ENCODE data around the gene SLC29A1.

Gene SLC29A1

DNA sequence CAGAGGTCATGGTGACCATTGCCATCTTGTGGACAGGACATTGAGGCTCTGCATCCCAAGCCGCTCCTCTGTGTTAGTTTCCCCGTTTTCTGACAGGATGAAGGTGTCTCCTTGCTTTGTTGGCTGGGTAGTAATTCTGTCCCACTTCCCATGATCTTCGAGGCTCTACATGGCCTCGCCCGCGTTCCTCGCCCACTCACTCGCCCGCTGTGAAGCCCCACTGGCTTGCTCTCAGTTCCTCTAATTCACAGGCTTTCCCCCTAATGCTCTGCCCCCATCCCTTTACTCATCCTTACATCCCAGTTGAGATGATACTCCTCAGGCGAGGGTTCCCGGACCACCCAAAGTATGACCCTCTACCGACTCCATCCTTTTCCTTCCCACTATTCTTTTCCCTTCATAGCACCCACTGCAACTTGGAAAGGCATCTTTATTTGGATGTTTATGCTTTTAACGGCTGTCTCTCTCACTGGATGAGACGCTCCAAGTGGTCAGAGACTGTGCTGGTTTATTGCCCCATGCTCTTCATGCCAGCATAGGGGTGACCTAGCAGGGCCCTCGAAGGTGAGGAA is 34.4 kb downstream of the SLC29A1 start:
- H3K4me3 ChIP-seq (ENCODE audit: extremely low read depth, insufficient read depth, low read length, poor library complexity, severe bottlenecking): peak overlapping the region; percentile 29
- peaks cover 56% of the 10 kb centered on the region for H3K36me3 ChIP-seq (ENCODE audit: control insufficient read depth, insufficient read depth, low read length)
- no peaks in the 10 kb centered on the region for H3K9me3 ChIP-seq (ENCODE audit: control insufficient read depth, low read length)
- H3K27ac ChIP-seq (ENCODE audit: low read depth, low read length, severe bottlenecking): peak overlapping the region; percentile 64
- H3K4me1 ChIP-seq (ENCODE audit: control insufficient read depth, insufficient read depth, low read length, poor library complexity, severe bottlenecking): peaks cover 16% of the 10 kb centered on the region
- 46 to 51% methylated on average over 8 to 14 of the region's 15 CpGs for WGBS, 2 experiments (ENCODE audit: insufficient coverage in 2 of 2)

DNA sequence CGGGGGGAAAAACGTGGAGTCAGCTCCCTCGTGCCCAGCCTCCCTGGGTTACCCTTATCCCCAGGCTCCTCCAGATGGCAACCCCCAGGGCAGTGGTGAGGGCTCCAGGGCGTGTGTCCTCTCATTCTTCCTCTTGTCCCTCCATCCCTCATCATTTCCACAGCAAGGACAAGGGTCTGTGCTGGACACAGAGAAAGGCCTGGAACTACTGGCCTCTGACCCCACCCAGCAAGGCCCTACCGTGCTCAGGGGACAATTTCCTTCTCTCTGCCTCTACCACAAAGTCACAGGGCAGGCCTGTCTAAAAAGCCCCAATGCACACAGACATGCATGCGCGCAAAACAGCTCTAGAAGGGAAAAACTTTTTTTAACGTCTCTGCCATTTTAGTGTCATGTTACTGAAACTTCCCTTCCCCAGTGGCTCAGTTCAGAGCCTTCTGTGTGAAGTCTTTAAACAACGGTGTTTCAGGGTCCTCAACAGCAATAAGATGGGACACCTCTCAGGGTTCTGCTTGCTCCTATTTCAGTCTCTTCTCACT is 35.0 kb downstream of the SLC29A1 start:
- no peak overlapping the region for H3K4me3 ChIP-seq (ENCODE audit: extremely low read depth, insufficient read depth, low read length, poor library complexity, severe bottlenecking)
- WGBS, 2 experiments (ENCODE audit: insufficient coverage in 2 of 2): 83 to 88% methylated on average over 9 of the region's 9 CpGs
- peaks cover 22% of the 10 kb centered on the region for H3K4me1 ChIP-seq (ENCODE audit: control insufficient read depth, insufficient read depth, low read length, poor library complexity, severe bottlenecking)
- H3K27ac ChIP-seq (ENCODE audit: low read depth, low read length, severe bottlenecking): no peak overlapping the region
- peaks cover 51% of the 10 kb centered on the region for H3K36me3 ChIP-seq (ENCODE audit: control insufficient read depth, insufficient read depth, low read length)
- H3K9me3 ChIP-seq (ENCODE audit: control insufficient read depth, low read length): no peaks in the 10 kb centered on the region

DNA sequence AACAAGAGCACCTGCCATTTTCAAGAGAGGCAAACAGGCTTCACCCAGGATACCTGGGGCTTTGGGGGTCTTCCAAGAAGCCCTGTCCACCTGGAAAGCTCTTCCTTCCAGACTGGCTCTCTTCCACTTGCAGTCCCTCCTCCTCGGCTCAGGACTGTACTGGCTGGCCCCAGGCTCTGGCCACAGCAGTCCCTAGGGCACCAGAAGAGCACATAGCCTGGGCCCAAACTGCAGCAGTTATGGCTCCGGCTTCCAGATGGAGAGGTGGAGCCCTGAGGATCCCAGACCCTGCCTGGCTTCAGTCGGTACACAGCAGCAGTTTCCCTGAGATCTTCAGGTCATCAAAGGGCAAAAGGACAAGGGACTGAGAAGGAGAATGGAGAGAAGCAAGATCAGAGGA is 35.5 kb downstream of the SLC29A1 start:
- WGBS, 2 experiments (ENCODE audit: insufficient coverage in 2 of 2): 94 to 96% methylated on average over 3 of the region's 3 CpGs
- H3K4me3 ChIP-seq (ENCODE audit: extremely low read depth, insufficient read depth, low read length, poor library complexity, severe bottlenecking): no peak overlapping the region
- no peak overlapping the region for H3K27ac ChIP-seq (ENCODE audit: low read depth, low read length, severe bottlenecking)
- peaks cover 46% of the 10 kb centered on the region for H3K36me3 ChIP-seq (ENCODE audit: control insufficient read depth, insufficient read depth, low read length)
- H3K9me3 ChIP-seq (ENCODE audit: control insufficient read depth, low read length): no peaks in the 10 kb centered on the region
- peaks cover 26% of the 10 kb centered on the region for H3K4me1 ChIP-seq (ENCODE audit: control insufficient read depth, insufficient read depth, low read length, poor library complexity, severe bottlenecking)

DNA sequence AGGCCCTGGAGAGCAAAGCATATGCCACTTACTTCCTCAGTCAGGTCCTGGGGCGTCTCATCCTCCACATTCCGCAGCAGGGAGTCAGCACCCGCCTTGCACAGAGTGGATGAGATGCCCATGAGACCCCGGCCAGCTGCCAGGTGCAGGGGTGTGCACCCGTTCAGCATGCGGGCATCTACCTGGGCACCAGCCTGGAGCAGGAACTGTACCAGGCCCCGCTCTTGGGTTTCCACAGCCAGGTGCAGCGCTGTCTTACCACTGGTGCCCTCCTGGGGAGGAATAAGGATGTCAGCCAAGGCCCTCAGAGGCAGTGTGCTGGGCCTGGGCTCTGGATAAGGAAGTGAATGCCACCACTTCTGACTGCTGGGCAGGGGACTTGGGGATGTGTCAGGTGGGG is 36.6 kb downstream of the SLC29A1 start:
- Histone ChIP-seq H3K27ac (ENCODE audit: low read depth, low read length, severe bottlenecking) (no peak overlapping the region), H3K4me3 (ENCODE audit: extremely low read depth, insufficient read depth, low read length, poor library complexity, severe bottlenecking) (no peak overlapping the region), H3K36me3 (ENCODE audit: control insufficient read depth, insufficient read depth, low read length) (peaks cover 35% of the 10 kb centered on the region), H3K9me3 (ENCODE audit: control insufficient read depth, low read length) (no peaks in the 10 kb centered on the region), H3K4me1 (ENCODE audit: control insufficient read depth, insufficient read depth, low read length, poor library complexity, severe bottlenecking) (peaks cover 33% of the 10 kb centered on the region)
- 92 to 98% methylated on average over 8 of the region's 8 CpGs for WGBS, 2 experiments (ENCODE audit: insufficient coverage in 2 of 2)

DNA sequence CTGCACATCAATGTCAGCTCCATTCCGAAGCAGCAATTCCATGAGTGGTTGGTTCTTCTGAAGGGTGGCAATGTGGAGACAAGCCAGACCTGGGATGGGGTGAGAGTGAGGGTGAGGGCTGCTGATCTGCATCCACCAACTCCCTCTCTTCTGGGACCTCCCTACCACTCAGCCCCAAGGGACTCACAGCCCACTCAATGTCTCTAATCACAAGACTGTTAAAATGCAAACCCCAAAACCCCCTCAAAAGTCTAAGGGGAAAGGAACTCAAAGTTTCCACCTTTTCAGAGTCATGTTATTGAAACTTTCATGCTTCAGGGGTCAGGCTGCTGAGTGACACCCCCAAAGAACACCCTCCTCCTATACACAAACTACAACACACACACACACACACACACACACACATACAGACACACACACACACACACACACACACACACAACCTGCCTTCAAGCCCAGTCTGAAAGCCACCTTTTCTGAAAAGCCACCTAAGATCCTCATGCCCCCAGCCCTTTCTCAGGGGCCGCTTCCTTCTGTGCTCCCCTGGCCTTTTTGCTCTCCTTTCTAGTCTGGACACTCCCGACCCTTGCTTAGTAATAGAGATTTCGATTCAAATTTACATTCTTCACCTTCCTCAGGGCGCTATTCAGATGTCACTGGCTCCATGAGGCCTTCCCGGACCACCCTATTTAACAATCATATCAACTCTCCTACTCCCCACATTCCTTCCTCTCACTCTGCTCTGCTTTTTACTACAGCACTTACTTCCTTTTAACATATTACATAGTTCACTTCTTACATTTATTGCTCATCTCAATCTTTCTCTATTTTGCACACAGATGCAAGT is 37.3 kb downstream of the SLC29A1 start:
- WGBS, 2 experiments (ENCODE audit: insufficient coverage in 2 of 2): 97 to 98% methylated on average over 4 to 5 of the region's 6 CpGs
- Histone ChIP-seq H3K9me3 (ENCODE audit: control insufficient read depth, low read length) (no peaks in the 10 kb centered on the region), H3K4me3 (ENCODE audit: extremely low read depth, insufficient read depth, low read length, poor library complexity, severe bottlenecking) (no peak overlapping the region), H3K4me1 (ENCODE audit: control insufficient read depth, insufficient read depth, low read length, poor library complexity, severe bottlenecking) (peaks cover 31% of the 10 kb centered on the region), H3K36me3 (ENCODE audit: control insufficient read depth, insufficient read depth, low read length) (peaks cover 28% of the 10 kb centered on the region), H3K27ac (ENCODE audit: low read depth, low read length, severe bottlenecking) (no peak overlapping the region)

DNA sequence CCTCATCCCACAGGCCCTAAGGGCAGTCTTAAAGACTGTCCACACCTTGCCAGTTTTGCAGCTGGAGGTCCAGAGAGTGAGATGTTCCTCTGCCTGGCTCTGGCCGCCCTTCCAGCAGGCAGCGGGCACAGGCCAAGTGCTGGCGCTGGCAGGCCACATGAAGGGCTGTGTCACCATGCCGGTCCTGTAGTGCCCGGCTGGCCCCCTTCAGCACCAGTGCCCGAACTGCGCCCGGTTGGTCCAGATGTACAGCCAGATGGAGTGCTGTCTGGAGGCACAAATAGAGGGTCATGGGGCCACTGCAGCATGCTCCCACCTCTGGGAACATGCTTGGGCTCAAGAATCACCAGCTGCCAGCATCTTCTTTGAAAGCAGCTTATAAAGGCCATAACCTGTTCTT is 38.2 kb downstream of the SLC29A1 start:
- Histone ChIP-seq H3K9me3 (ENCODE audit: control insufficient read depth, low read length) (no peaks in the 10 kb centered on the region), H3K4me1 (ENCODE audit: control insufficient read depth, insufficient read depth, low read length, poor library complexity, severe bottlenecking) (peaks cover 24% of the 10 kb centered on the region), H3K4me3 (ENCODE audit: extremely low read depth, insufficient read depth, low read length, poor library complexity, severe bottlenecking) (no peak overlapping the region), H3K27ac (ENCODE audit: low read depth, low read length, severe bottlenecking) (no peak overlapping the region), H3K36me3 (ENCODE audit: control insufficient read depth, insufficient read depth, low read length) (peaks cover 23% of the 10 kb centered on the region)
- 92 to 98% methylated on average over 8 of the region's 8 CpGs for WGBS, 2 experiments (ENCODE audit: insufficient coverage in 2 of 2)

DNA sequence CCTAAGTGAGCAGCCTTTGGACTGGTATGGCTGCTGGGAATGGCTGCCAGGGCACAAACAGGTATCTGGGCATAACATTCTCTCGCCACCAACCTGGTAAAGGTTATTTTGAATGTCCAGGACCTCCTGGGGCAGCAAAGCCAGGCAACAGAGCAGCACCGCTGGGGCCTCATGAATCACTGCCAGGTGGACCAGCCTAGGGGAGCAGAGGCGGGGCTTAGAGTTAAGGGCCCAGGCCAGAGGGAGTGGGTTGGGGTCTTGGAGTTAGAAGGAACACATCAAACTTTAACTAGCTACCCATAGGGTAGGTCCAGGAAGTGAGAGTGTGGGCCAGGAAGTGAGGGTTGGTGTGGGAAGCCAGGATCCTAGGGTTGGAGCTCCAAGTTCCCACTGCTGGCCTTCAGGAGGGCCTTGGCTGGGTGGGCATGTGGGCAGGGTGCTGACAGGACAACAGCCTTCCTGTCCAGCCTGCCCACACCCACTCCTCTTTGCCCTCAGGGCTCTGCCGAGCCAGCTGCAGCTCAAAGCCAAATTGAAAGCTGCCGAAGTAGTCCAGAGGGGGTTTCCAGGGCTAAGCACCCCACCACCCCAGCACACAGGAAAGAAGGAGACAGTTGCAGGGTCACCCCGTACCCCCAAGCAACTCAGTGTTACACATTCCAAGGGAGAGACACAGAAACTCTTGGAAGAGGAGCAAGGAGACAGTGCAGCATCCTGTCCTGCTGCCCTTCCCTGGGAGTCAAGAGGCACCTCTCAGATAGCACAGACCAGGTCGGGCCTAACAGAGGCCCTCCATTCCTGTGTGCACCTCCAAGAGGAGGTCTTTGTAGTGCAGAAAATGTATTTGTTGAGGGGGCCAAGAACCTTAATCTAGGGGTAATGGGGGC is 39.3 kb downstream of the SLC29A1 start:
- peaks cover 23% of the 10 kb centered on the region for H3K36me3 ChIP-seq (ENCODE audit: control insufficient read depth, insufficient read depth, low read length)
- H3K4me1 ChIP-seq (ENCODE audit: control insufficient read depth, insufficient read depth, low read length, poor library complexity, severe bottlenecking): peaks cover 24% of the 10 kb centered on the region
- no peak overlapping the region for H3K27ac ChIP-seq (ENCODE audit: low read depth, low read length, severe bottlenecking)
- no peaks in the 10 kb centered on the region for H3K9me3 ChIP-seq (ENCODE audit: control insufficient read depth, low read length)
- H3K4me3 ChIP-seq (ENCODE audit: extremely low read depth, insufficient read depth, low read length, poor library complexity, severe bottlenecking): peak overlapping the region; percentile 74
- WGBS, 2 experiments (ENCODE audit: insufficient coverage in 2 of 2): 77% methylated on average over 4 to 6 of the region's 7 CpGs

DNA sequence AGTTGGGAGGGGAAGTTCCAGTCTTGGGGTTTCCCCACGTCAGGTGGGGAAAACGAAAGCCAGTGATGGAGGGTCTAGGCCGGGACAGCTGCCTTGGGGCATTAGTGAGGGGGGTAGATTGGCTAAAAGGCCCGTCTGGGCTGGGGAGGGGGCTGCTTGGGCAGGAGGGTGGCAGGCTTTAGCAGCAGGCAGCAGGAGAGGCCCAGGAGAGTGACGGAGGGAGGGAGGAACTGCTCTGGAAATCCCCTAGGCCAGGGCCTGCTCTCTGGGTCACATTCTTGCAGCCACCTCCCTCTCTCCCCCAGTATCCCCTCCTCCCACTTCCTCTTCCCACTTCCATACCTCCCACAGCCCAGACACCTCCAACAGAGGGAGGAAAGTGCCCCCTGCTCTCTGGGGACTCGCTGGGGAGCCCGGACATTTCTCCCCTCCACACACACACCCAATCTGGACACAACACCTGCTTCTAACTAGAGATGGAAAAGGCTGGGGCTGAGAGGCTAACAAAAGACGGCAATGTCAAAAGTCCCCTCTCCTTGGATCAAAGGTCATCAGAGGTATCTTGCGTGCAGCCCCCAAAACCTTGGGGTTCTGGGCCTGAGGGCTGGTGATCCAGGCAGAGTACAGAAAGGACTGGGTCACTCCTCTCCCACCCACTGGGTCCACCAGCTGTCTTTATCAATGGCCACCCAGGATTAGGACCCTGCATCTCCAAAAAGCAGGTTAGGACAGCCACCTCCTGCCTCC is 40.1 kb downstream of the SLC29A1 start:
- peaks cover 28% of the 10 kb centered on the region for H3K4me1 ChIP-seq (ENCODE audit: control insufficient read depth, insufficient read depth, low read length, poor library complexity, severe bottlenecking)
- peaks cover 23% of the 10 kb centered on the region for H3K36me3 ChIP-seq (ENCODE audit: control insufficient read depth, insufficient read depth, low read length)
- no peak overlapping the region for H3K27ac ChIP-seq (ENCODE audit: low read depth, low read length, severe bottlenecking)
- peak overlapping the region; percentile 74 for H3K4me3 ChIP-seq (ENCODE audit: extremely low read depth, insufficient read depth, low read length, poor library complexity, severe bottlenecking)
- 59 to 71% methylated on average over 3 to 6 of the region's 9 CpGs for WGBS, 2 experiments (ENCODE audit: insufficient coverage in 2 of 2)
- H3K9me3 ChIP-seq (ENCODE audit: control insufficient read depth, low read length): no peaks in the 10 kb centered on the region

DNA sequence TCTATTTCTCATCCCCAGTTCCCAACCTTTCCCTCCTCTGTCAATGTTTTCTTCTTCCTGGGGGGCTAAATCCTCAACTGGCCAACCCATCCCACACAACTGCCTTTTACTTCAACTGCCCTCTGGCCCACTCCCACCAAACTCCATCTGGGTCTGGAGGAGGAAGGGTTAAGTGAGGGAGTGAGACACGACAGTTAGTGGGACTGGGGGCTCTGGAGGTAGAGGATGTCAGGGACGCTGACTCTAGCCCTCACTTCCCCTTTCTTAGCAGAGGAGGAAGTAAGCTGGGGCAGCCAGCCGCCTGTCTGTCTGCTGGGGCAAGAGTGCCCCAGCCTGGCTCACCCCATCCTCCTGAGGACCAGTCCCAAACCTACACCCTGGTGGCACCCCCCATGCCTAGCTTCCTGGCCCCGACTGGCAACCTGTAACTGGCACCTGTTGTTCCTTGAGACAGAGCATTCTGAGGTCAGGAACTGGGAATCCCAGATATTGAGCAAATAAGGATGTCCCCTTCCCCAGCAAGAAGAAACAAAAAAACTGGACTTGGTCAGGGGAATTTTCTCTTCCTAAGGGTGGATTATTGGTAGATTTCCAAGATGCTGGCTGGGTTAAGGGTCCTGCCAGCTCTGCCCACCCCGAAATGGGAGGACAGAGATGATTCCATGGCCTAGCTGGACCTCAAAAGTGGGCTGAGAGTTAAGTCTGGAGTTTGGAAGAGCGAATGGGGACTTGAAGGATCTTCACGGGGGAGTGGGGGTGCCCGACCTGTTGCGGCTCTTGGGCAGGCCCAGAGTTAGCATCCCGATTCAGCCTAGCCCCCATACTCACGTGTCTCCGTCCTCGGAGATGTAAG is 41.0 kb downstream of the SLC29A1 start:
- Histone ChIP-seq H3K4me3 (ENCODE audit: extremely low read depth, insufficient read depth, low read length, poor library complexity, severe bottlenecking) (peak overlapping the region; percentile 74), H3K27ac (ENCODE audit: low read depth, low read length, severe bottlenecking) (no peak overlapping the region), H3K4me1 (ENCODE audit: control insufficient read depth, insufficient read depth, low read length, poor library complexity, severe bottlenecking) (peaks cover 30% of the 10 kb centered on the region), H3K9me3 (ENCODE audit: control insufficient read depth, low read length) (no peaks in the 10 kb centered on the region), H3K36me3 (ENCODE audit: control insufficient read depth, insufficient read depth, low read length) (peaks cover 23% of the 10 kb centered on the region)
- 9 to 10% methylated on average over 8 to 11 of the region's 13 CpGs for WGBS, 2 experiments (ENCODE audit: insufficient coverage in 2 of 2)

All from mesodermal cell (in vitro differentiated cells).